Adrenal gland (tissue), 12 donors: Measurements from ENCODE around the gene MAP3K2. TPM values are rescaled to one million over a fixed set of nuclear protein-coding genes. Genes with fewer than 3 reads are reported as not detected.

ENCODE experiments used
- DNase-seq, 7 donors: peaks; one replicate each; pipeline ENCODE4 v3.0.0-alpha.2; 2019 to 2020
- H3K27ac ChIP-seq, 5 donors: fragments of 200-600 bp; sonication (generic) in 4 of 5; 1 replicate in 3 of 5; 2 replicates in 2 of 5; pipeline versions ENCODE4 v1.5.1 to v1.8.0; 2016 to 2020; ENCODE audit warnings: mild to moderate bottlenecking in 1 of 5
- H3K27me3 ChIP-seq: fragments of 200-600 bp; 2 replicates; pipeline ENCODE4 v1.8.0; 2021
- H3K36me3 ChIP-seq, 2 donors: fragments of 200-600 bp; replicated peaks in 1 of 2; 1 replicate in 1 of 2; 2 replicates in 1 of 2; pipeline versions ENCODE4 v1.5.1 to v1.8.0; 2018 to 2022
- H3K4me1 ChIP-seq, 2 donors: fragments of 200-600 bp; replicated peaks in 1 of 2; 1 replicate in 1 of 2; 2 replicates in 1 of 2; pipeline versions ENCODE4 v1.5.1 to v1.8.0; 2018 to 2021
- H3K4me3 ChIP-seq, 4 donors: fragments of 200-600 bp; sonication (generic) in 3 of 4; one replicate each; pipeline ENCODE4 v1.5.1; 2016 to 2018
- H3K9me3 ChIP-seq, 3 donors: fragments of 200-600 bp; sonication (generic) in 1 of 3; replicated peaks in 1 of 3; 1 replicate in 2 of 3; 2 replicates in 1 of 3; pipeline versions ENCODE4 v1.5.1 to v1.8.0; 2016 to 2021
- CTCF ChIP-seq, 6 experiments: fragments of 450-650 bp in 4 of 6; fragments of 200-600 bp in 2 of 6; sonication (generic) in 1 of 6; IDR thresholded peaks; 1 replicate in 5 of 6; 2 replicates in 1 of 6; pipeline versions ENCODE4 v1.5.1 to v1.8.0; 2016 to 2021; ENCODE audit warnings: antibody characterized with exemption in 6 of 6, mild to moderate bottlenecking in 2 of 6, moderate library complexity in 1 of 6
- POLR2A ChIP-seq, 2 donors: fragments of 450-650 bp; IDR thresholded peaks; one replicate each; pipeline ENCODE4 v1.6.1; 2017; ENCODE audit warnings: antibody characterized with exemption in 2 of 2, mild to moderate bottlenecking in 2 of 2, moderate library complexity in 1 of 2
- WGBS, 4 donors: extraction: QIAGEN DNeasy Blood & Tissue Kit in 2 of 4; methylation state at CpG; one replicate each; pipeline versions ENCODE4 v1.1.5 to v1.1.7; 2013 to 2017; 5-methylcytosine and 5-hydroxymethylcytosine counted together
- intact Hi-C, 2 donors: fragments of 100-400 bp; cut with DNase I; formaldehyde crosslinking; loops; one replicate each; pipeline versions ENCODE4 v1.14.1 to v1.15.0; 2022 to 2023
- polyA plus RNA-seq, 3 donors: library from polyadenylated mRNA; stranded (reverse); fragments of 200-250 nt in 2 of 3; fragments of 350-450 nt in 1 of 3; fragmentation: Illumina TruSeq in 1 of 3; extraction: RNeasy Lipid Tissue Mini Kit (QIAGEN cat#74804) in 1 of 3; gene quantifications; one replicate each; pipeline ENCODE4 v1.2.3, GENCODE V29; 2013 to 2014
- total RNA-seq, 9 donors: library from RNA; depleted of rRNA in 4 of 9; stranded (reverse); fragments of >200 nt in 4 of 9; fragments of 120-200 nt in 1 of 9; fragmentation: NEBNext Ultra II Directional in 1 of 9; extraction: Animal tissue kit (Norgen Biotek cat#: 25700) in 1 of 9; gene quantifications; one replicate each; pipeline versions ENCODE4 v1.1.0 to v1.2.4, GENCODE V29; 2013 to 2023
- donor health status: healthy with polysubstance abuse.
- donor health status: Bipolar disorder and iron deficiency.
- donor health status: DM: yes; HTN: yes; CAD: no.
- donor health status: DM: no; HTN: no; CAD: no.
- donor health status: DM: no; HTN: no; CAD: no.
- donor health status: DM: yes; HTN: yes; CAD: no.

MAP3K2 gene
- total and polyA plus RNA-seq, 12 donors, result 4.2 to 91.6 (median 49.2) TPM

DNA sequence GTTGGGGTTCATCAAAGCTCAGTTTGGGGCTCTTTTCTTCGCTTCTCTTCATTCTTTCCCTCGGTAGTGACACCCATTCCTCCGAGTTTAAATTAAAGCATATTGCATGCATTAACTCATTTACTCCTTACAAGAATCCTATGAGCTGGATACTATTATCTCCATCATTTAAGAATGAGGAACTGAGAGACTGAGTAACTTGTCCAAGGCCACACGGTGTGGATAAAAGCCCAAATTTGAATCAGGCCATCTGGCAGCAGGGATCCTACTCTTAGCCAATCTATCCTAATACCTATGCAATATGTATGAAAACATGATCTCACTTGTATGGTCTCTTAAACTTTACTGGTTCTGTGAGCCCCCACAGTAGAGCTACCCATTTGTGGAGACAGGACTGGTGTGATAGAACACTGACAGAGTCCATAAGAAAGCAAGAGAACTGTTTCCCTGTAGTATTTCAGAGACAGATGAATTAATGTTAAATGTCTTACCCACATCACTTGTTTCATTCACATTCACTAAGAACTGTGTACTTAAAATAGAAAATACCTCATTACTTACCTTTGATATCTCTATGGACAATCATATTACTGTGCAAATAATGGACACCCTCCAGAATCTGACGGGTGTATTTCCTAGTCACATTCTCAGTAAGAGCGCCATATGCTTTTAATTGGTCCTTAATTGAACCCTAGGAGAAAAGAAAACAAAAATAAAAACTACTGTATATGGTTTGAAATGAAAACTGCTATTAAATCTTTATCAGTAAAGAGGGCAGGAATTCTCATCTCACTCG, 73.4 kb downstream of the MAP3K2 start:
- intact Hi-C loops, result no loop called here
- peaks cover 0 to 51% of the 10 kb centered on the region in 2 donors for H3K36me3 ChIP-seq
- TF ChIP-seq POLR2A (IDR thresholded peaks at IDR 0.05) (no peak), CTCF (IDR thresholded peaks at IDR 0.05) (no peak)

GRCh38 chr2:127313406-127313805, 74.4 kb downstream of the MAP3K2 start:
- no peaks in the 10 kb centered on the region for H3K27me3 ChIP-seq
- TF ChIP-seq CTCF (IDR thresholded peaks at IDR 0.05), result no peak
- no peak for TF ChIP-seq POLR2A (IDR thresholded peaks at IDR 0.05)
- DNase-seq, result no peak
- H3K4me1 ChIP-seq, result no peaks in the 10 kb centered on the region
- no peak overlapping the region for H3K27ac ChIP-seq
- 73 to 91% (median 79%) methylated on average over 3 of the region's 3 CpGs for WGBS, 4 donors
- no peaks in the 10 kb centered on the region for H3K9me3 ChIP-seq
- intact Hi-C loops, result no loop called here
- no peak overlapping the region for H3K4me3 ChIP-seq
- peaks cover 0 to 54% of the 10 kb centered on the region in 2 donors for H3K36me3 ChIP-seq

More for the DNA sequence above, 73.4 kb downstream of the MAP3K2 start:
- H3K9me3 ChIP-seq, result no peaks in the 10 kb centered on the region
- no peaks in the 10 kb centered on the region for H3K4me1 ChIP-seq
- H3K27me3 ChIP-seq, result no peaks in the 10 kb centered on the region
- H3K4me3 ChIP-seq, result no peak overlapping the region
- no peak overlapping the region for H3K27ac ChIP-seq
- DNase-seq, result no peak
- 85 to 92% (median 90%) methylated on average over 7 of the region's 7 CpGs for WGBS, 4 donors

DNA sequence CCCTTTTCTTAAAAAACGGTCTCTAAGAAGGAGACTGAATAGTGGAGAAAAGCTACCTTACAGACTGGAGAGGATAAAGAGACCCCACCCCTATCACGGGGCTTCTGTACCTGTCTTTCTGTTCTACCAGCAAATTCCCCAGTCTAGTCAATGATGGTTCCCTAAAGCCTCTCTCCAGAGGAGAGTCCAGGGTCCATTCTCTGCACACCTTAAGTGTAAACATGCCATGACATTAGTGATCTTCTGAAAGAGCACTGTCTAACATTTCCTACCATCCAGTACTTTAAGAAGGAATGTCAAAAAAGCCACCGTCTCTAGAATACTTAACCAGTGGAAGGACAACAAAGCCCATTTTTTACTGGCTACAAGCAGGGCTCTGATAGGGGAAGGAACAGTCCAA, 76.8 kb downstream of the MAP3K2 start:
- no peak for DNase-seq
- H3K27ac ChIP-seq, result no peak overlapping the region

GRCh38 chr2:127309468-127309867, 78.3 kb downstream of the MAP3K2 start:
- H3K27ac ChIP-seq, result no peak overlapping the region
- TF ChIP-seq CTCF (IDR thresholded peaks at IDR 0.05) (no peak), POLR2A (IDR thresholded peaks at IDR 0.05) (no peak)
- intact Hi-C loops, result no loop called here
- no peak overlapping the region for H3K4me3 ChIP-seq
- 93 to 96% (median 94%) methylated on average over 4 of the region's 4 CpGs for WGBS, 4 donors
- no peak for DNase-seq
- H3K27me3 ChIP-seq, result no peaks in the 10 kb centered on the region
- no peaks in the 10 kb centered on the region for H3K4me1 ChIP-seq
- peaks cover 0 to 46% of the 10 kb centered on the region in 2 donors for H3K36me3 ChIP-seq
- H3K9me3 ChIP-seq, result no peaks in the 10 kb centered on the region

More for the DNA sequence above, 76.8 kb downstream of the MAP3K2 start:
- TF ChIP-seq CTCF (IDR thresholded peaks at IDR 0.05) (no peak), POLR2A (IDR thresholded peaks at IDR 0.05) (no peak)
- Histone ChIP-seq H3K4me3 (no peak overlapping the region), H3K4me1 (no peaks in the 10 kb centered on the region), H3K27me3 (no peaks in the 10 kb centered on the region), H3K9me3 (no peaks in the 10 kb centered on the region), H3K36me3 (peaks cover 0 to 52% of the 10 kb centered on the region in 2 donors)
- WGBS, 4 donors, result 91 to 97% (median 94%) methylated on average over 3 of the region's 3 CpGs
- intact Hi-C loops, result no loop called here
